H1 (cell line): ENCODE results near the gene PDK1. TPM values are rescaled to one million over a fixed set of nuclear protein-coding genes. Genes with fewer than 3 reads are reported as not detected.

ENCODE experiments used
- CTCF ChIA-PET: fragments of 300-600 bp; sonication (Branson Sonifier 250); formaldehyde crosslinking; loops from one replicate; lab custom pipeline; 2021; ENCODE audit not compliant: partially characterized antibody; lab: Charles Lee
- POLR2A ChIA-PET: fragments of 300-600 bp; sonication (Branson Sonifier 250); formaldehyde crosslinking; loops from one replicate; lab custom pipeline; 2021; ENCODE audit warnings: inconsistent platforms; ENCODE audit not compliant: partially characterized antibody; lab: Charles Lee
- DNase-seq, 2 experiments: peaks; one replicate each; pipeline versions ENCODE4 v3.0.0 to v3.0.0-alpha.2; 2010 to 2022; ENCODE audit warnings: low spot score in 2 of 2, low read depth in 1 of 2, mixed read lengths in 1 of 2
- FAIRE-seq: peaks from 2 replicates; lab custom pipeline; 2011; peaks lifted over from hg19 to GRCh38; lab: Jason Lieb, UNC
- H2AFZ ChIP-seq: 2 replicates; pipeline ENCODE4 v1.8.1; 2012; ENCODE audit warnings: low read length, inconsistent platforms
- H2AK5ac ChIP-seq: 2 replicates; pipeline ENCODE4 v1.6.1; 2013; ENCODE audit warnings: low read depth, low read length
- H2BK120ac ChIP-seq: replicated peaks from 2 replicates; pipeline ENCODE3; 2013; ENCODE audit warnings: low read depth, low read length, inconsistent platforms
- H2BK12ac ChIP-seq: 2 replicates; pipeline ENCODE4 v1.6.1; 2013; ENCODE audit warnings: low read depth, low read length
- H2BK15ac ChIP-seq: 2 replicates; pipeline ENCODE4 v1.6.1; 2013; ENCODE audit warnings: low read length
- H2BK20ac ChIP-seq: 2 replicates; pipeline ENCODE4 v1.6.1; 2013; ENCODE audit warnings: low read length
- H2BK5ac ChIP-seq: 2 replicates; pipeline ENCODE4 v1.6.1; 2013; ENCODE audit warnings: low read depth, low read length
- H3K14ac ChIP-seq: 2 replicates; pipeline ENCODE4 v1.6.1; 2013; ENCODE audit warnings: inconsistent platforms; ENCODE audit not compliant: insufficient read length
- H3K18ac ChIP-seq: 2 replicates; pipeline ENCODE4 v1.6.1; 2013; ENCODE audit warnings: low read length; ENCODE audit errors: extremely low read depth
- H3K23ac ChIP-seq: 2 replicates; pipeline ENCODE4 v1.6.1; 2013; ENCODE audit warnings: inconsistent platforms; ENCODE audit not compliant: insufficient read length
- H3K23me2 ChIP-seq: 2 replicates; pipeline ENCODE4 v1.6.1; 2013; ENCODE audit warnings: low read depth, low read length
- H3K27ac ChIP-seq: 2 replicates; pipeline ENCODE4 v1.6.1; 2011; ENCODE audit warnings: low read depth, low read length, inconsistent platforms
- H3K27me3 ChIP-seq, 4 experiments: replicated peaks in 1 of 4; 1 replicate in 1 of 4; 2 replicates in 3 of 4; pipeline versions ENCODE4 v1.6.1 to v1.8.1; 2011 to 2013; ENCODE audit warnings: low read length in 3 of 4, mild to moderate bottlenecking in 3 of 4, inconsistent platforms in 2 of 4, mixed read lengths in 2 of 4, moderate library complexity in 1 of 4; ENCODE audit not compliant: control insufficient read depth in 3 of 4, insufficient read depth in 3 of 4; ENCODE audit errors: extremely low read depth in 1 of 4
- H3K36me3 ChIP-seq, 4 experiments: 2 replicates each; pipeline versions ENCODE4 v1.6.1 to v1.8.1; 2011 to 2013; ENCODE audit warnings: mild to moderate bottlenecking in 4 of 4, low read length in 3 of 4, moderate library complexity in 2 of 4, control low read depth in 1 of 4, inconsistent platforms in 1 of 4; ENCODE audit not compliant: insufficient read depth in 4 of 4, control insufficient read depth in 2 of 4
- H3K4ac ChIP-seq: replicated peaks from 2 replicates; pipeline ENCODE3; 2013; ENCODE audit warnings: low read length, low read depth, mixed read lengths, inconsistent platforms; ENCODE audit not compliant: insufficient read length
- H3K4me1 ChIP-seq, 4 experiments: replicated peaks in 1 of 4; 1 replicate in 1 of 4; 2 replicates in 3 of 4; pipeline versions ENCODE4 v1.6.1 to v1.8.1; 2011 to 2013; ENCODE audit warnings: low read length in 3 of 4, inconsistent platforms in 2 of 4, mixed read lengths in 1 of 4; ENCODE audit not compliant: insufficient read depth in 4 of 4, control insufficient read depth in 3 of 4
- H3K4me2 ChIP-seq, 2 experiments: 2 replicates each; pipeline versions ENCODE4 v1.6.1 to v1.8.1; 2011 to 2013; ENCODE audit warnings: low read depth in 2 of 2, low read length in 2 of 2, control low read depth in 1 of 2, inconsistent platforms in 1 of 2, mild to moderate bottlenecking in 1 of 2; ENCODE audit not compliant: insufficient read depth in 1 of 2
- H3K4me3 ChIP-seq, 4 experiments: fragments of 200-600, 300-600 bp in 1 of 4; sonication (generic), shearing (Covaris generic), sonication (Bioruptor Twin) in 1 of 4; 2 replicates each; pipeline versions ENCODE4 v1.5.1 to v1.8.1; 2011 to 2016; ENCODE audit warnings: low read length in 4 of 4, low read depth in 3 of 4, control low read depth in 2 of 4, inconsistent platforms in 2 of 4, mild to moderate bottlenecking in 2 of 4, mixed read lengths in 1 of 4, moderate library complexity in 1 of 4; ENCODE audit not compliant: insufficient read depth in 2 of 4; ENCODE audit errors: extremely low read depth in 1 of 4
- H3K56ac ChIP-seq: replicated peaks from 2 replicates; pipeline ENCODE3; 2013; ENCODE audit warnings: low read depth, mild to moderate bottlenecking, mixed read lengths, low read length, inconsistent platforms; ENCODE audit not compliant: insufficient read length
- H3K79me1 ChIP-seq: 2 replicates; pipeline ENCODE4 v1.6.1; 2013; ENCODE audit warnings: low read depth, low read length, control low read depth
- H3K79me2 ChIP-seq, 2 experiments: 2 replicates each; pipeline versions ENCODE4 v1.6.1 to v1.8.1; 2012 to 2013; ENCODE audit warnings: low read length in 2 of 2, mild to moderate bottlenecking in 2 of 2, inconsistent platforms in 1 of 2; ENCODE audit not compliant: insufficient read depth in 2 of 2, control insufficient read depth in 1 of 2
- H3K9ac ChIP-seq, 4 experiments: replicated peaks in 1 of 4; 1 replicate in 1 of 4; 2 replicates in 3 of 4; pipeline versions ENCODE4 v1.6.1 to v1.8.1; 2011 to 2013; ENCODE audit warnings: low read depth in 3 of 4, low read length in 3 of 4, control low read depth in 2 of 4, mild to moderate bottlenecking in 2 of 4, moderate library complexity in 2 of 4, inconsistent platforms in 1 of 4; ENCODE audit errors: extremely low read depth in 1 of 4
- H3K9me3 ChIP-seq, 2 experiments: 2 replicates each; pipeline versions ENCODE4 v1.6.1 to v1.8.1; 2012 to 2013; ENCODE audit warnings: mild to moderate bottlenecking in 2 of 2, moderate library complexity in 2 of 2, control low read depth in 1 of 2, inconsistent platforms in 1 of 2, low read depth in 1 of 2, low read length in 1 of 2, mixed read lengths in 1 of 2; ENCODE audit not compliant: insufficient read depth in 2 of 2
- H4K20me1 ChIP-seq, 2 experiments: replicated peaks in 1 of 2; 2 replicates each; pipeline versions ENCODE3 to v1.8.1; 2011 to 2013; ENCODE audit warnings: inconsistent platforms in 2 of 2, low read length in 2 of 2, mild to moderate bottlenecking in 1 of 2; ENCODE audit not compliant: insufficient read depth in 2 of 2, control insufficient read depth in 1 of 2
- H4K5ac ChIP-seq: 2 replicates; pipeline ENCODE4 v1.6.1; 2013; ENCODE audit warnings: low read length, low read depth, mixed read lengths, inconsistent platforms; ENCODE audit not compliant: insufficient read length
- H4K8ac ChIP-seq: 2 replicates; pipeline ENCODE4 v1.8.0; 2013; ENCODE audit warnings: mild to moderate bottlenecking, moderate library complexity, low read length, inconsistent platforms; ENCODE audit not compliant: insufficient read depth; ENCODE audit errors: extremely low read depth
- H4K91ac ChIP-seq: replicated peaks from 2 replicates; pipeline ENCODE3; 2013; ENCODE audit warnings: low read length, mixed read lengths, inconsistent platforms; ENCODE audit not compliant: insufficient read length
- GABPA ChIP-seq: IDR thresholded peaks from 2 replicates; pipeline ENCODE4 v1.6.1; 2011; ENCODE audit warnings: mild to moderate bottlenecking, low read length, moderate library complexity, borderline replicate concordance; ENCODE audit not compliant: insufficient read depth
- WGBS, 2 experiments: shearing (Covaris generic) in 1 of 2; methylation state at CpG; one replicate each; pipeline versions ENCODE4 v1.1.6 to v1.1.7; 2013 to 2015; ENCODE audit warnings: low lambda C conversion rate in 2 of 2, mixed read lengths in 2 of 2, inconsistent platforms in 1 of 2, low coverage in 1 of 2, missing lambda C conversion rate in 1 of 2; ENCODE audit not compliant: insufficient replicate concordance in 2 of 2, insufficient coverage in 1 of 2, insufficient read length in 1 of 2; ENCODE audit errors: extremely low coverage in 1 of 2, missing lambda C conversion rate in 1 of 2; 5-methylcytosine and 5-hydroxymethylcytosine counted together
- polyA plus RNA-seq, 7 experiments: library from polyadenylated mRNA; depleted of rRNA in 3 of 7; stranded (reverse) in 5 of 7; unstranded in 2 of 7; fragments of >200 nt in 5 of 7; fragments of 200-250 nt in 2 of 7; gene quantifications; 1 replicate in 5 of 7; 2 replicates in 1 of 7; 4 replicates in 1 of 7; pipeline versions ENCODE4 v1.2.1 to v1.2.3, GENCODE V29; 2011 to 2013; ENCODE audit warnings: missing spikeins in 2 of 7, mixed read lengths in 2 of 7
- total RNA-seq: library from RNA; stranded (reverse); fragmentation: NEBNext Ultra II Directional; extraction: Animal tissue kit (Norgen Biotek cat#: 25700); gene quantifications from 2 replicates; pipeline ENCODE4 v1.2.1, GENCODE V29; 2021
- TF ChIP-seq, protein P1 (sequence below): IDR thresholded peaks from 2 replicates; pipeline ENCODE4 v1.6.1; 2011; ENCODE audit warnings: low read length, improper control_type of control experiment

PDK1 gene
- total and polyA plus RNA-seq, 2 of the 8 experiments (the other 6 are each of a cell fraction or from before 2014, with no cell fraction given), result 18.2 to 21.9 TPM

DNA sequence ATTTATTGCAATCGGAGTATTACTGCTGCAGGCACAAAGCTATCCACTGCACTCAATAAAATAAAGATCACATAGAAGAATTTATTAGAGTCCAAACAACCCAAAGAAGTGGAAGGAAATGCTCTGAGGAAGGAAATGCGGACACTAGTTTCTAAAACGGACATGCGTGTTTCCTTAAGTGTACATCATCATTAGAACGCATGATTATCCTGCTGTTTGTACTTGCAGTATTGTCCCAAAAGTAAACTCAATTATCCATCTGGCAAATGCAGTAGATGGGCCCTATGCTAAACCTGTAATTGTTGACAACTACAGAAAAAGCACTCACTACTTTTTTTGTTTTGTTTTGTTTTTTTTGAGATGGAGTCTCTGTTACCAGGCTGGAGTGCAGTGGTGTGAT is 53.6 kb downstream of the PDK1 start:
- H4K5ac ChIP-seq, result no peak overlapping the region
- H3K56ac ChIP-seq, result no peak overlapping the region
- H3K4me1 ChIP-seq, result no peaks in the 10 kb centered on the region
- H2BK5ac ChIP-seq, result no peak overlapping the region
- H4K20me1 ChIP-seq, result no peaks in the 10 kb centered on the region
- no peak overlapping the region for H3K4ac ChIP-seq
- H3K4me3 ChIP-seq, result no peak overlapping the region
- H3K79me1 ChIP-seq, result no peaks in the 10 kb centered on the region
- no peak overlapping the region for H3K23ac ChIP-seq
- H3K79me2 ChIP-seq, result no peaks in the 10 kb centered on the region
- ChIA-PET POLR2A (no interaction called here), CTCF (interaction anchor here (1.5 to 1.7 kb wide), 2 partner anchors 16 to 65 kb away, joined by 8 to 11 read pairs; no protein-coding TSS in a partner anchor)
- no peak overlapping the region for H2AFZ ChIP-seq
- H2BK12ac ChIP-seq, result no peak overlapping the region
- TF ChIP-seq, protein P1, sequence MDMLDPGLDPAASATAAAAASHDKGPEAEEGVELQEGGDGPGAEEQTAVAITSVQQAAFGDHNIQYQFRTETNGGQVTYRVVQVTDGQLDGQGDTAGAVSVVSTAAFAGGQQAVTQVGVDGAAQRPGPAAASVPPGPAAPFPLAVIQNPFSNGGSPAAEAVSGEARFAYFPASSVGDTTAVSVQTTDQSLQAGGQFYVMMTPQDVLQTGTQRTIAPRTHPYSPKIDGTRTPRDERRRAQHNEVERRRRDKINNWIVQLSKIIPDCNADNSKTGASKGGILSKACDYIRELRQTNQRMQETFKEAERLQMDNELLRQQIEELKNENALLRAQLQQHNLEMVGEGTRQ, result no peak
- TF ChIP-seq GABPA, result no peak
- no peak overlapping the region for H2BK15ac ChIP-seq
- no peak overlapping the region for H4K8ac ChIP-seq
- H2BK120ac ChIP-seq, result no peak overlapping the region
- 89% methylated on average over 5 of the region's 5 CpGs; no CpG with 5 or more reads in 1 of the 2 experiments for WGBS, 2 experiments
- FAIRE-seq (no peak), DNase-seq (no peak)
- H3K27me3 ChIP-seq, result no peaks in the 10 kb centered on the region
- H3K9ac ChIP-seq, result no peak overlapping the region
- H3K27ac ChIP-seq, result no peak overlapping the region
- H3K14ac ChIP-seq, result no peak overlapping the region
- H3K4me2 ChIP-seq, result no peak overlapping the region
- H3K23me2 ChIP-seq, result no peaks in the 10 kb centered on the region
- H2BK20ac ChIP-seq, result no peak overlapping the region
- no peaks in the 10 kb centered on the region for H3K9me3 ChIP-seq
- no peak overlapping the region for H4K91ac ChIP-seq
- H3K18ac ChIP-seq, result no peak overlapping the region
- H2AK5ac ChIP-seq, result no peak overlapping the region
- H3K36me3 ChIP-seq, result peaks cover 0 to 3% (median 0%) of the 10 kb centered on the region in 4 experiments; a peak in 3 of 8 replicates
